Mesenchymal stem cell (in vitro differentiated cells and primary cell): ENCODE results near the gene RPUSD4.

ENCODE experiments used
- DNase-seq: peaks from one replicate; pipeline ENCODE4 v3.0.0-alpha.2; 2013
- H2AFZ ChIP-seq: one replicate; pipeline ENCODE4 v1.6.1; 2013; ENCODE audit warnings: low read depth, mild to moderate bottlenecking, control low read depth, inconsistent platforms, low read length, moderate library complexity
- H2AK5ac ChIP-seq: 2 replicates; pipeline ENCODE4 v1.6.1; 2013; ENCODE audit warnings: low read length, moderate library complexity, mild to moderate bottlenecking, inconsistent platforms; ENCODE audit not compliant: severe bottlenecking
- H2BK120ac ChIP-seq: one replicate; pipeline ENCODE4 v1.6.1; 2013; ENCODE audit warnings: low read depth, mild to moderate bottlenecking, inconsistent platforms, low read length, moderate library complexity
- H2BK12ac ChIP-seq, 2 experiments: one replicate each; pipeline ENCODE4 v1.6.1; 2013; ENCODE audit warnings: inconsistent platforms in 2 of 2, low read length in 2 of 2, mild to moderate bottlenecking in 2 of 2, moderate library complexity in 2 of 2, control low read depth in 1 of 2
- H2BK15ac ChIP-seq: one replicate; pipeline ENCODE4 v1.6.1; 2013; ENCODE audit warnings: mild to moderate bottlenecking, low read depth, inconsistent platforms; ENCODE audit not compliant: poor library complexity, severe bottlenecking
- H2BK5ac ChIP-seq: 2 replicates; pipeline ENCODE4 v1.6.1; 2013; ENCODE audit warnings: low read depth, mild to moderate bottlenecking, low read length, control low read depth, inconsistent platforms; ENCODE audit not compliant: poor library complexity, severe bottlenecking
- H3K14ac ChIP-seq, 2 experiments: one replicate each; pipeline ENCODE4 v1.6.1; 2013; ENCODE audit warnings: inconsistent platforms in 2 of 2, low read length in 2 of 2, control low read depth in 1 of 2, mild to moderate bottlenecking in 1 of 2, moderate library complexity in 1 of 2
- H3K18ac ChIP-seq, 2 experiments: one replicate each; pipeline ENCODE4 v1.6.1; 2013; ENCODE audit warnings: inconsistent platforms in 2 of 2, low read length in 2 of 2, control low read depth in 1 of 2, low read depth in 1 of 2, mild to moderate bottlenecking in 1 of 2
- H3K23ac ChIP-seq, 2 experiments: one replicate each; pipeline ENCODE4 v1.6.1; 2013; ENCODE audit warnings: inconsistent platforms in 2 of 2, low read length in 2 of 2, mild to moderate bottlenecking in 2 of 2, moderate library complexity in 2 of 2, control low read depth in 1 of 2
- H3K27ac ChIP-seq: 2 replicates; pipeline ENCODE4 v1.5.1; 2013; ENCODE audit warnings: mild to moderate bottlenecking, moderate library complexity, low read length, control low read depth, inconsistent platforms; ENCODE audit not compliant: poor library complexity, severe bottlenecking
- H3K27me3 ChIP-seq, 2 experiments: 2 replicates each; pipeline versions ENCODE4 v1.6.1 to v1.7.0; 2013; ENCODE audit warnings: low read length in 2 of 2, mild to moderate bottlenecking in 2 of 2, moderate library complexity in 2 of 2, control low read depth in 1 of 2, inconsistent platforms in 1 of 2; ENCODE audit not compliant: control insufficient read depth in 1 of 2, insufficient read depth in 1 of 2
- H3K36me3 ChIP-seq, 2 experiments: 2 replicates each; pipeline versions ENCODE4 v1.6.1 to v1.7.0; 2013; ENCODE audit warnings: low read length in 2 of 2, control low read depth in 1 of 2, inconsistent platforms in 1 of 2, low read depth in 1 of 2, mild to moderate bottlenecking in 1 of 2; ENCODE audit not compliant: insufficient read depth in 2 of 2, control insufficient read depth in 1 of 2
- H3K4ac ChIP-seq, 2 experiments: one replicate each; pipeline ENCODE4 v1.6.1; 2013; ENCODE audit warnings: inconsistent platforms in 2 of 2, low read length in 2 of 2, mild to moderate bottlenecking in 2 of 2, moderate library complexity in 2 of 2, control low read depth in 1 of 2, low read depth in 1 of 2
- H3K4me1 ChIP-seq: 2 replicates; pipeline ENCODE4 v1.6.1; 2013; ENCODE audit warnings: low read depth, low read length, control low read depth; ENCODE audit not compliant: control insufficient read depth, insufficient read depth
- H3K4me2 ChIP-seq: 2 replicates; pipeline ENCODE4 v1.6.1; 2013; ENCODE audit warnings: low read length, mild to moderate bottlenecking, inconsistent platforms; ENCODE audit not compliant: poor library complexity, severe bottlenecking
- H3K4me3 ChIP-seq, 2 experiments: 2 replicates each; pipeline versions ENCODE4 v1.5.1 to v1.7.0; 2013; ENCODE audit warnings: low read length in 2 of 2, mild to moderate bottlenecking in 2 of 2, control low read depth in 1 of 2, low read depth in 1 of 2; ENCODE audit not compliant: insufficient read depth in 1 of 2
- H3K79me1 ChIP-seq: replicated peaks from 2 replicates; pipeline ENCODE4 v1.6.1; 2013; ENCODE audit warnings: mild to moderate bottlenecking, control low read depth, low read length, inconsistent platforms; ENCODE audit not compliant: poor library complexity, severe bottlenecking
- H3K9ac ChIP-seq: 2 replicates; pipeline ENCODE4 v1.7.0; 2013; ENCODE audit warnings: mild to moderate bottlenecking, low read length, moderate library complexity
- H3K9me3 ChIP-seq: 2 replicates; pipeline ENCODE4 v1.7.0; 2013; ENCODE audit warnings: mild to moderate bottlenecking, low read length; ENCODE audit not compliant: control insufficient read depth
- H4K8ac ChIP-seq: one replicate; pipeline ENCODE4 v1.6.1; 2013; ENCODE audit warnings: inconsistent platforms, mild to moderate bottlenecking, low read length, moderate library complexity
- H4K91ac ChIP-seq: one replicate; pipeline ENCODE4 v1.6.1; 2013; ENCODE audit warnings: mild to moderate bottlenecking, low read length, inconsistent platforms
- WGBS: methylation state at CpG from one replicate; pipeline ENCODE4 v1.1.7; 2013; ENCODE audit warnings: mixed read lengths; 5-methylcytosine and 5-hydroxymethylcytosine counted together

RPUSD4 gene

DNA sequence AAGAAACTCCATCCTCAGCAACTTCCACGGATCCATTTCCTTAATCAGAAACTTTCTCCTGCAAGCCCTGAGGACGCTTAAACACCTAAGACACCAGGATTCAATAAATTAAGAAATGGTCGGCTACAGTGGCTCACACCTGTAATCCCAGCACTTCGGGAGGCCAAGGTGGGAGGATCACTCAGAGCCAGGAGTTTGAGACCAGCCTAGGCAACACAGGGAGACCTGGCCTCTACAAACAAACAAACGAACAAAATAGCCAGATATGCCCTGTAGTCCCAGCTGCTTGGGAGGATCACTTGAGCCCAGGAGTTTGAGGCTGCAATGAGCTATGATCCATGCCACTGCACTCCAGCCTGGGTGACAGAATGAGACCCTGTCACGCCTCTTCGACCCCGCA lies 46.7 kb downstream of the RPUSD4 start:
- H3K18ac ChIP-seq, result no peak overlapping the region
- no peak for DNase-seq
- H4K91ac ChIP-seq, result no peak overlapping the region
- no peak overlapping the region for H3K4me2 ChIP-seq
- H4K8ac ChIP-seq, result no peak overlapping the region
- no peaks in the 10 kb centered on the region for H3K36me3 ChIP-seq
- H2BK5ac ChIP-seq, result no peak overlapping the region
- no peak overlapping the region for H2BK12ac ChIP-seq
- no peak overlapping the region for H2BK15ac ChIP-seq
- H3K23ac ChIP-seq, result no peak overlapping the region
- no peak overlapping the region for H3K27ac ChIP-seq
- H3K4ac ChIP-seq, result no peak overlapping the region
- no peaks in the 10 kb centered on the region for H3K9me3 ChIP-seq
- H2AFZ ChIP-seq, result peak overlapping the region; percentile 21
- no peak overlapping the region for H2BK120ac ChIP-seq
- no peak overlapping the region for H3K4me3 ChIP-seq
- H2AK5ac ChIP-seq, result no peak overlapping the region
- 87% methylated on average over 5 of the region's 8 CpGs for WGBS
- H3K14ac ChIP-seq, result no peak overlapping the region
- H3K27me3 ChIP-seq, result peaks cover 0 to 17% of the 10 kb centered on the region in 2 experiments
- no peaks in the 10 kb centered on the region for H3K79me1 ChIP-seq
- no peak overlapping the region for H3K9ac ChIP-seq
- H3K4me1 ChIP-seq, result peaks cover 14% of the 10 kb centered on the region

DNA sequence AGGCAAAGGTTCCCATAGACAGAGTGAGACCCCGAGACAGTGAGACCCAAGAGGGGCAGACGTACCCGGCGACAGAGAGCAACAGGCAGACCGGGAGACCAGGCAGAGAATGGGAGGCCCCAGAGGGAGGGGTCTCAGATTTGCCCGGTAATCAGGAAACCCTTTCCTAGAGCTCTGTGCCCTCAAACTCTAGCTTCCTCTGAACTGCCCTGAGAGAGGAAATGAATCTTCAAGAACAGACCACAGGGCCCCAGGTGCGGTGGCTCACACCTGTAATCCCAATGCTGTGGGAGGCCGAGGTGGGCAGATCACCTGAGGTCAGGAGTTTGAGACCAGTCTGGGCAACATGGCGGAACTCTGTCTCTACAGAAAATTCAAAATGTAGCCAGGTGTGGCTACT lies 47.7 kb downstream of the RPUSD4 start:
- Histone ChIP-seq H3K4ac (no peak overlapping the region), H3K27me3 (peaks cover 0 to 14% of the 10 kb centered on the region in 2 experiments), H3K4me2 (no peak overlapping the region), H2BK12ac (no peak overlapping the region), H3K9ac (peak overlapping the region; percentile 77), H4K8ac (no peak overlapping the region), H2BK15ac (no peak overlapping the region), H3K36me3 (no peaks in the 10 kb centered on the region), H2BK5ac (no peak overlapping the region), H3K4me3 (no peak overlapping the region), H3K23ac (no peak overlapping the region), H2BK120ac (no peak overlapping the region), H2AK5ac (no peak overlapping the region), H2AFZ (no peak overlapping the region), H3K18ac (peak overlapping the region in 1 of 2 experiments; percentile 35), H3K9me3 (no peaks in the 10 kb centered on the region), H3K79me1 (no peaks in the 10 kb centered on the region), H3K14ac (no peak overlapping the region), H4K91ac (no peak overlapping the region), H3K27ac (no peak overlapping the region), H3K4me1 (peaks cover 16% of the 10 kb centered on the region)
- WGBS, result 94% methylated on average over 9 of the region's 9 CpGs
- no peak for DNase-seq

DNA sequence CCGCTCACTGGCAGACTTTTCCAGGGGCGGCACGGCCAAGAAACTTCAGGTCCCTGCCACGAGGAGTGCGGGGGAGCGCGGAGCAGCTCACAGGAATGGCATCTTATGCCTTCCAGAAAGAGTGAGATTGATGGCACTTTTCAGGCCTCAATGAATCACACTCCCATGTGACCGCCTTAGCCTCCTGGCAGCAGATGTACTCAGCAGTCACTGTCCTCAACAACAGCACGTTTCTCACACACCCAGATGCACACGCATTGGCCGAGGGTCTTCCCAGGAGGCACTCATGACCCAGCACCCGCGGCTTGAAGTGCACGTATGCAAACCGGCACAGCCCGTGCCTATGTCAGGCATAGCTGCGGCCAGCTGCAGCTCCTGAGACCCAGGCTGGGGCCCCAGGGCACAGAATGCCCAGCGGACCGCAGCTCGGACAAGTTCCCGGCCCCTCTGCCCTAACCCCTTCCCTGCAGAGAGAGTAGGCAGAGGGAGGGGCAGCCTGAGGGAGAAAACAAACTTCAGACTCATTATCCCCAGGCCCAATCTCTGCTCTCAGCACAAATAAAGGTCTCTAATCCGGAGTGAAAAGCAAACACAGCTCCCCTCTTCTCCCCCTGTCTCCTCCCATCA lies 48.3 kb downstream of the RPUSD4 start:
- Histone ChIP-seq H2BK12ac (peak overlapping the region in 1 of 2 experiments; percentile 74), H2AK5ac (no peak overlapping the region), H3K27ac (peak overlapping the region; percentile 33), H3K4me1 (peaks cover 16% of the 10 kb centered on the region), H2BK15ac (no peak overlapping the region), H3K9me3 (no peaks in the 10 kb centered on the region), H3K4ac (peak overlapping the region in 1 of 2 experiments; percentile 41), H3K79me1 (no peaks in the 10 kb centered on the region), H3K14ac (peak overlapping the region in 1 of 2 experiments; percentile 76), H3K27me3 (peaks cover 0 to 19% of the 10 kb centered on the region in 2 experiments), H2BK5ac (no peak overlapping the region), H2AFZ (no peak overlapping the region), H3K9ac (peak overlapping the region; percentile 77), H3K4me3 (no peak overlapping the region), H3K36me3 (no peaks in the 10 kb centered on the region), H4K91ac (peak overlapping the region; percentile 71), H3K23ac (no peak overlapping the region), H4K8ac (no peak overlapping the region), H3K18ac (peak overlapping the region; percentile 35 to 64), H2BK120ac (no peak overlapping the region), H3K4me2 (peak overlapping the region; percentile 6)
- DNase-seq, result peak; percentile 84
- WGBS, result 32% methylated on average over 21 of the region's 22 CpGs

DNA sequence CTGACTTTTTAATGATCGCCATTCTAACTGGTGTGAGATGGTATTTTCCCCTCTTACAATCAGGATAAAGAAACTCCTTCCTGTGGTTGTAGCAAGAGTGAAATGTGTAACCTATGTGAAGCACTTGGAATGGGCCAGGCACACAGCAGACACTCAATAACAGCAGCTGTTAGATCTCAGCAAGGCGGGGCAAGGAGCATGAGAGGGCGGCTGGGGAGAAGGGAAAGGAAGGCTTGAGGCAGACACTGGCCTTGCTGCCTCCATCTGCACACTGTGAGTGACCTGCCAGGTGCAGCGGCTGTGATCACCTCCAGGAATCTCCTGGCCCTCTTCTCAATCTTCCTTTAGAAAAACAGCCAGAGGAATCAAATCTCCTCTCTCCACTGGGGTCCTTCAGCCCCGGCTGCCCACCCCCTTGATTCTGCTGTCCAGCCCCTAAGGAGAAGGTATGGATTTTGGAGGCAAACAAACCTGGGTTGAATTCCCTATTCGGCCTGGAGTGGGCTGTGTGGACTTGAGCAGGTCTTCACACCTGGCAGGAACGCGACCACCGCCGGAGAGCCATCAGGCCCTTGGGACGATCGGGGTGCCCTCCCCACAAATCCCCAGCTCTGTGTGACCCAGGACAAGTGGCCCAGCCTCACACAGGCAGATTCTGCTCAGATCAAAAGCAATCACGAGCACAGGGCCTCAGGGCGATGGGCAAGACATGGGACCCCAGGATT lies 49.0 kb downstream of the RPUSD4 start:
- H4K8ac ChIP-seq, result peak overlapping the region; percentile 31
- no peak overlapping the region for H3K4me2 ChIP-seq
- peak overlapping the region; percentile 16 for H3K27ac ChIP-seq
- no peak overlapping the region for H3K14ac ChIP-seq
- H2BK120ac ChIP-seq, result no peak overlapping the region
- WGBS, result 91% methylated on average over 12 of the region's 14 CpGs
- H2AK5ac ChIP-seq, result no peak overlapping the region
- H2AFZ ChIP-seq, result no peak overlapping the region
- no peaks in the 10 kb centered on the region for H3K79me1 ChIP-seq
- peak overlapping the region; percentile 71 for H4K91ac ChIP-seq
- H3K9me3 ChIP-seq, result no peaks in the 10 kb centered on the region
- H2BK15ac ChIP-seq, result peak overlapping the region; percentile 27
- peak overlapping the region; percentile 76 for H3K9ac ChIP-seq
- no peaks in the 10 kb centered on the region for H3K36me3 ChIP-seq
- peak overlapping the region; percentile 29 to 47 for H3K18ac ChIP-seq
- no peak overlapping the region for H3K23ac ChIP-seq
- no peak overlapping the region for H3K4me3 ChIP-seq
- H2BK12ac ChIP-seq, result peak overlapping the region; percentile 4 to 64
- H3K4me1 ChIP-seq, result peaks cover 16% of the 10 kb centered on the region
- H2BK5ac ChIP-seq, result no peak overlapping the region
- peak; percentile 22 for DNase-seq
- H3K27me3 ChIP-seq, result peaks cover 0 to 25% of the 10 kb centered on the region in 2 experiments
- peak overlapping the region in 1 of 2 experiments; percentile 41 for H3K4ac ChIP-seq
